GM18861 (cell line): Measurements from ENCODE around the gene DYSF.

Experiments used
- ATAC-seq: cut with Tn5 transposase; IDR thresholded peaks from one replicate; pipeline ENCODE4 v1.9.1; 2021; ENCODE audit not compliant: unreplicated experiment

Gene DYSF

DNA sequence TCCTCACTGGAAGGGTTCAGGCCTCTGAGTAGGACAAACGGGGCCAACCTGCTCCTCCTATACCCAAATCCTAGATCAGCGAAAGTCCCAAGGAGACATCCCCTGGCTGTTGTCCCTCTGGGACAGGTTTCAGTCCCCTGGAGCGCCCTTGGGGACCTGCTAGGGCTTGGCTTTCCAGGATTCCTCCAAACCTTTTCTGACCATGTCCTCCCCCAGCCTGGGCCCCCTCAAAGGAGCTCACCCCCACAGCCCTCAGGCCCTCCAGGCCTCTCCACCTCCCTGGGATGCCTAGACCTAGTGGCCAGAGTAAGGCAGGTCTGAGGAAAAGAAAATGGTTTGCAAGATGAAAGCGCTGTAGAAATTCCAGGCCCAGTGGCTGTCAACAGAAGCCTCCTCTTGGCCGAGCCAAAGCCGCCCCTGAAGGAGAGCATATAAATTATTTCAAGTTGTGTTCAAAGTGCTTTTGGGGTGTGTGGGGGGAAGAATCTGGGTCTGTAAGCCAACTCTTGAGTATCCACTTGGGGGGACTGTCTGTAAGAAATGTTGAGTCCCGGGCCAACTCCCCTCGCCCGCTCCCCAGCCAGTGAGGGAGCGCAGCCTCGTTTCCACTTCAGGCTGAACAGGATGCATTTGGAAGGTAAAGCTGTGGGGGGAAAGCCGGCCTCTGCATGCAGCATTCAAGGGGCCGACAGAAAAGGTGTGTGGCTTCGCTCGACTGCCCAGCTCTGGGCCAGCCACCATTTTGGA, 158.6 kb downstream of the DYSF start:
- no peak for ATAC-seq

DNA sequence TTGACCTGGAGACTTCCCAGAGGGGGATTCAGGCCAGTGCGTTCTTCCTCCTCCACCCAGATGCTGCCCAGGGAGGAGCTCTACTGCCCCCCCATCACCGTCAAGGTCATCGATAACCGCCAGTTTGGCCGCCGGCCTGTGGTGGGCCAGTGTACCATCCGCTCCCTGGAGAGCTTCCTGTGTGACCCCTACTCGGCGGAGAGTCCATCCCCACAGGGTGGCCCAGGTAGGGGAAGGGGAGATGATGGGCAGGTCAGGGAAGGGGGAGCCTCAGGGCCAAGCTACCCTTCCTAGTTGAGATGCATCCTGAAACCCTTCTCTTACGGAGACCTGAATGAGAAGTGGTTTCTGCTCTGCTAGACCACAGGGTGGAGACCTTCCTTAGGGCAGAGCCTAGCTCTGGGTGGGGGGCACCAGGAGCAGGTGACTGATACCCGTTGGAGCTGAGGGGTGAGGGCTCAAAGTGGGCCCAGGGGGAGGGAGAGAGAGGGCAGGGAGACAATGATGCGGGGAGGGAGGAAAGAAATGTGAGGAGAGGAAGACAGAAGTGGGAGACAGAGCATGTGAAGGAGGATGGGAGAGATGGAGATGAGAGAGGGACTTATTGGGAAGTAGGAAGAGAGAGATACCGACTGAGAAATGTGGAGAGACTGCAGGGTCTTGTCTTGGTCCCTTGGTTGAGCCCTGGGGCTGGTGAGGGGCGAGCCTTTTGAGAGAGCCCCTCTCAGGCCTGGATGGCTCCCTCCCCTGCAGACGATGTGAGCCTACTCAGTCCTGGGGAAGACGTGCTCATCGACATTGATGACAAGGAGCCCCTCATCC, 159.4 kb downstream of the DYSF start:
- ATAC-seq, result no peak

DNA sequence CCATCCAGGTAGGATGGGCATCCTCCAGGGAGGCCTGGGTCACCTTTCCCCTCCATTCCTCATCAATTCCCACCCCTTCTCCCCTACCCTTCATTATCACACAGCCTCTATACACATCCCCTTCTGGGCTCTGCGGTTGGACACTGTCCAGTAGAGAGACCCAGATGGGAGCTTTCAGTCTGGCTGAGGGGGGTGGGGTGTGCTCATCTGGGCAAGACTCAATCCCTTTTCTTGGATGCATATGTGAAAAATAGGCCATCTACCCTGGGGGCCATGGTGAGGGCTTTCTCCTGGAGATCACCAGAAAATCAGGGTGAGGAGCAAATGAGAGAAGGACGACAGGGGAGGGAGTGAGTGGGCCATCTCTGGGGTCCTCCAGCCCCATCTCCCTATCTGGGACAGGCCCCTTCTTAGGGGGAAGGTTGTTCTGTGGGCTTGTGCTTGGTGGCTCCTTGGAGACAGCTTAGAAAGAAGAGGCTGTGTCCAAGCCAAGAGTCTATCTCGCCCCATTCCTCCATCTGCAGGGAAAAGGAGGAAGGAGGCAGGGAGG, 160.1 kb downstream of the DYSF start:
- ATAC-seq, result no peak

DNA sequence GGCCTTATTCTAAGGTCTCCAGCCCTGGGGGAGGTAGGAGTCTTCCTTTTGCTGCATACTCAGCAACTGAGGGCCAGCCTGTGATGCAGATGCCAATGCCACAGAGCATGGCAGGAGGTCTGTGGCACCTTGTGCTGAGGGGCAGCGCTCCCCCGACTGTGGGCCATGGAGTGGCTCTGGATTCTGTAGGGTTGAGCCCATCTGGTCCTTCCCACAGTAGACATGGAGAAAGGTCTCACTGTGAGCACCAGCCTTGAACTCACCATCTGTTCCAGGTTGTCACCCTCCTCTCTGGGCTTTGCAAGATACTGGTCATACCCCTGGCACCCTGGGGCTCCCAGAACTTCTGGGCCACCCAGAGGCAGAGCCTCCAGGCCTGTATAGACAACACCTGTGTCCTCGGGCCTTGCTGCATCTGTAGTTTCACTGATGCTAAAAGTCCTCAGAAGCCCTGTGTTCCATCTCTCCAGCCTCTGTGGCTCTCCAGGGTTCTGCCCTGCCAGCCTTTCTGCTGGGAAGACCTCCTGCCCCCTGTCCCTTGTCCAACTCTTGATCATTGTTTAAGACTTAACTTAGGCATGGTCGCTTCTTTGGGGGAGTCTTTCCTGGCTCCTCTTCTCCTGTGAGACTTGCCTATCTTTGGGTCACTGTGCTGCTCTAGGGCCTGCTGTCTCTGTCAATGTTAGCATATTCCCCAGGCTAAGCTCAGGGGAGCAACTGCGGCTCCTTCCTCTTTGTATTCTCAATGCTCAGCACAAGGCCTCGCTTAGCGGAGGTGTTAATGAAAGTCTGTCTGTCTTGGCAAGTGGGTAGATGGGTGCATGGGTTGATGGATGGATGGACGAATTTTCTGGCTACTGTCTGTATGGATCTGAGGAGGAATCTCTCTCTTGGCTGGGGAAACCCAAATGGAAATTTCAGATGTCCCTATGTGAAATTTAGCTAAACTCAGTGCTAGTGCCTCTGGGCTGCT, 160.9 kb downstream of the DYSF start:
- no peak for ATAC-seq

DNA sequence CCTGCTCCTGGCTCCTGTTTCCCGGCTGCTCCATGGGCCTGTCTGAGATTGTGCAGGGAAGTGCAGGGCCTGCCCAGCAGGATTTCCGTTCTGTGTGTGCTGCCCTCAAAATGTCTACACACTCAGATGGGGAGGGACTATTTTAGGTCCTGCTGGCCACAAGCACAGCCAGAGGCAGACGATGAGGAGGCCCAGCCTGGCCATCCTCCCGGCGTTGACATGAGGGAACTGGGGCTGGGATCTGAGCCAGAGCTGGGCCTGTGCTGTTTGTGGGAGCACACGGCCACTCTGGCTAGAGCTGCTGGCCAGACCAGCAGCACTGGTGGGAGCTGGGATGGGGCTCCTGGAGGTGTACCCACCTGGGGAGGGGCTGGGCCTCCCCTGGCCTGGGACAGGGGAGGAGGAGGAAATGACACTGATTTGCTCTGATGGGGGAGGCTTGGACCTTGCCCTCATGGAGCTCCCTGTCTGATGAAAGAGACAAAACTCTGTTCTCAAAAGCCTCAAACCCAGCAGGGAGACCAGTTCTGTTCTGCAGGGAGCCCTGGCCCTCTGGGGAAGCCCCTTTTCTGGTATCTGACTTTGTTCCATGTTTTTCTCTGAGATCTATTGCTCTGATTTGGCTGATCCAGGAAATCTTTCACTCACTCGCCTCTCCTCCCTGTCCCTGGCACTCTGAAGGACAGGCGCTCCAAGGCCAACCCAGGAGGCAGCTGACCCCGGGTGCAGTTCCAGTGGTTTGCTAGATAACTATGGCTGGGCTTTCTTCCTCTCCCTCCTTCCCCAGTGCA, 161.8 kb downstream of the DYSF start:
- no peak for ATAC-seq

DNA sequence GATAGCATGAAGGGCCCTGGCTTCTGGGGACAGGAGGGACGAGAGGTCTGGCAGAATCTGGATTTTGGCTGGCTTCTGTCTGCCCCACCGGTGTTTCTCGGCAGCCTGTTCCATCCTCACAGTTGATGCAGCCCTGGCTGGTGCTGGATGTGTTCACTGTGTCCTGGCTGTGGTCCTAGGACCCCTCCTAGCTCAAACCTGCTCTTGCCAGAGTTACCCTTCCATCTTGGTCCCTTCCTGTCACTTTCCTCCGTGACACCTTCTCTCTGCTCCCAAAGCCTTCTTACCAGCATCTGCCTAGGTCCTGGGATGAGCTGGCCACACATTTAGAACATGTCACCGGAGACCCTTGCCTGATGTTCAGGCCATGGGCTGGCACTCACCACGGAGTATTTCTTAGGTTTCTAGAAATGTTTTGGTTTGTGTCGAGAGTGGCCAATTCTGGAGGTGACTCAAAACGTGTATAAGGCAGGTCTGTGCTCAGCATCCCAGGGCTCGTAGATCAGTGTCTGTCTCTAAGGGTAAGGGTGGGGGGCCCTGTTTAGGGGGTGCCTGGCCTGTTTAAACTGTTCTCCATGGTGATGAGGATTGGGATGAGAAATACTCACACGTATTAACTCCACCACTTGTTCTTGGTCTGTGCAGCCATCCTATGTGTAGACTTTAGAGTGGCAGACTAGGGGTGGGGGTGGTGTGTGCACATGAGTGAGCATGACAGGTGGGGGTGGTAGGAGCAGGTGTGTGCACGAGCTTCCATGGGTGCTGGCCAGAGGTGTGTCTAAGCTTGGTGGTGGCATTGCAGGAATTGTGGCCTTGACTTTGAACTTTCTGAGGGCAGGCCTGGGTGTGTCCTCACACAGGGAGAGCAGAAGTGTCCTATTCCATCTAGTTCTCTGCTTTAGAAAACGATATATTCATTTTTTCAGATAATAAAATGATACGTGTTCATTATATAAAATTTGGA, 162.7 kb downstream of the DYSF start:
- ATAC-seq, result no peak

DNA sequence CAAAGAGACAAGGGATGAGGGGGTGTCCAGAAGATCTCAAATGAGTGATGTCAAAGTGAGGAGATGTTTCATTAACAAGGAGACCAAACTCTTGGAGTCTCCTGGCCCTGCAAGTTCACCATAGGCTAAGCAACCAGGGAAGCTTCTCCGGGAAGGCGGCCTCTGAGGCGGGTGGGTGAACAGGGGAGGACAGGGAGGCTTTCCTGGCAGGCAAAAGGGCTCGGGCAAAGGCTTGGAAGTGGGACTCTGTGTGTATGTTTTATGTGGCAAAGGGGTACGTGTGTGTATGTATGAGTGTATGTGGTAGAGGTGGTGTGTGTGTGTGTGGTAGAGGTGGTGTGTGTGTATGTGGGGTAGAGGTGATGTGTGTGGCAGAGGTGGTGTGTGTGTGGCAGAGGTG, 163.9 kb downstream of the DYSF start:
- ATAC-seq, result no peak

DNA sequence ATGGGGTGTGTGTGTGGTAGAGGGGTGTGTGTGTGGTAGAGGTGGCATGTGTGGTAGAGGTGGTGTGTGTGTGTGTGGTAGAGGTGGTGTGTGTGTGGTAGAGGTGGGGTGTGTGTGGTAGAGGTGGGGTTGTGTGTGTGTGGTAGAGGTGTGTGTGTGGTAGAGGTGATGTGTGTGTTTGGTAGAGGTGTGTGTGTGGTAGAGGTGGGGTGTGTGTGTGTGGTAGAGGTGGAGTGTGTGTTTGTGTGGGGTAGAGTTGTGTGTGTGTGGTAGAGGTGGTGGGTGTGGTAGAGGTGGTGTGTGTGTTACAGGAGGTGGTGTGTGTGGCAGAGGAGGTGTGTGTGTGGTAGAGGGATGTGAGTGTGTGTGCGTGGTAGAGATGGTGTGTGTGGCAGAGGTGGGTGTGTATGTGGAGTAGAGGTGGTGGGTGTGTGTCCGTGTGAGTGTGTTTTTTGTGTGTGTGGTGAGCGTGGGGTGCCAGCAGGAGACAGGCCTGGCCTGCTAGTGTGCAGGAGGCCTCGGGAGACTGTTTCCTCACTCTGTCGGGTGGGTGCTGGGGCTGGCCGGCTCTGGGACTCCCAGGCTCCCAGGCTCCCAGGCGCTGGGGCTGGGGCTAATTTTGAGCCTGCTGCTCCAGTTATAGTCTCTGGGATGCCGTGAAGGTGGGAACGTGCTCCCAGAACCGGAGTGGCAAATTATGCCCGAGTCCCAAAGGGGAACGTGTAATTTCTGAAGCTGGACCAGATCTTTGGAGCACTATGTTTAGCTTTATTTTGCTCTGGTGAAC, 165.2 kb downstream of the DYSF start:
- ATAC-seq, result no peak

DNA sequence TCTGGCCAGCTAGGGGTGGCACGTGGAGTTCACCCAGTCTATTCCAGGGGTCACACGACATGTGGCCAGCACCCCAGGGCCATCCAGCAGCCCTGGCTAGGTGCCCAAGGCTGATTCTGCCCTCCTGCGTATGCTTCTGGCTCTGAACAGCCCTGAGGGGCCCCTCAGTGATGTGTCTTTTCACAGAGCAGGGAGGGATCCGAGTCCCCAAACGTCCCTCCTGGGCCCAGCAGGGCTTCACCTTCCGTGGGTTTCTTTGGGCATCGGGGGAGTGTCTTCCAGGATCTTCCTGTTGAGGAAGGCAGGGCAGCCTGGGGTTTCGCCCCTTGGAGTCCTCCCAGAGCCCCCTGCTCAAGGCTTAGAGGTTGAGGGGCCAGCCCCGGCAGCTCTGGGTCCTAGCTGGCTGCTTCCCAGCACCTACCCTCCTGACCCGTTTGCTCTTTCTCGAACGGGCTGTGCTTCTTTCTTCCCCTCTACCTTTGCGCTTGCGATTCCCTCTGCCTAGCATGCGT, 165.9 kb downstream of the DYSF start:
- no peak for ATAC-seq

DNA sequence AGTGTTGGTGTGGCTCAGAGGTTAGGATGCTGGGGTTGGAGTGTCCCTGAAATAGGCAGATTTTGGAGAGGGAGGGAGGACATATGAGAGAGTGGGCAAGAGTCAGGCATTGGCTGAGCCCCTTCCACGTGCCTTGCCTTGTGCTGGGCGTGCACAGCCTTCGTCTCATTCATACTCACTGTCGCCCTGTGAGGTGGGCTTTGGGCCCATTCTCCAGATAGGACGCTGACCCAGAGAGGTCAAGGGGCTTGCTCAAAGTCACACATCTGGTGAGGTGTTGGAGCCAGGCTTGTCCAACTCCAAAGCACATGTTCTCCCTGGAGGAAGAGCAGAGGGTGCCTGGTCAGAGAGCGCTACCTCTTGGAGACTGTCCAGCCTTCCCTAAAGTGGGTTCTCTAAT, 166.8 kb downstream of the DYSF start:
- no peak for ATAC-seq

DNA sequence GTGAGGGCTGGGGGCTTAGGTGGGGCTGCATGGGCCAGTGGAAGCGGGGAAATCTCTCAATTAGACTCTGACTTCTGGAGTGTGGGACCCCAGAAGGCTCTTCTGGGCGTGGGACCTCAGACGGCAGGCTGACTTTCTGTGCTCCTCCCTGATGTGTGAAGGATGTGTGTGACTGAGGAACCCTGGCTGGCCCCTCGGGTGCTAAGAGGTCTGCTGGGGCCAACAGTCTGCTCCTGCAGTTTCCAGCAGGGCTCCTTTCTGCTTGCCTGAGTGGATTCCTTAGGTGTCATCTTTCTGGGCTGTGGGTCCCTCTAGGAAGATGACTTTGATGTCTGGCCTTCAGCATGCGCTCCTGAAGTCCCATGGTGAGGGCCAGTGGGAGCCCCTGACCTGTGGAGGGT, 167.5 kb downstream of the DYSF start:
- no peak for ATAC-seq

DNA sequence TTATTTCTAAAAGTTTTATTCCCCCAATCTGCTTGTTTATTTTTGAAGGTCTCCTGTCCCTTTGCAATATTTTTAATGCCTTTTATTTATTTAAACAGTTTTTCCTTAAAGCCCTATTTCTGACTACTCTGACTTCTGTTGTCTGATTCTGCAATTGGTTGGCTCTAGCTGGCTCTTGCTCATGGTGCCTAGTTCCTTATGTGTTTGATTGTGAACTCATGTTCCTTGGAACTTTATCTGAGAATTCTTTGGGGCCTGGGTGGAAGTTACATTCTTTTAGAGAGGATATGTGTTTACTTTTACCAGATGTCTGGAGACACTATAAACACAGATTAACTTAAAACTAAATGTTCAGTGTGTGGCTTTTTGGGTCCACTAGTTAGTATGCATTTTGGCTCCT, 175.9 kb downstream of the DYSF start:
- ATAC-seq, result no peak

DNA sequence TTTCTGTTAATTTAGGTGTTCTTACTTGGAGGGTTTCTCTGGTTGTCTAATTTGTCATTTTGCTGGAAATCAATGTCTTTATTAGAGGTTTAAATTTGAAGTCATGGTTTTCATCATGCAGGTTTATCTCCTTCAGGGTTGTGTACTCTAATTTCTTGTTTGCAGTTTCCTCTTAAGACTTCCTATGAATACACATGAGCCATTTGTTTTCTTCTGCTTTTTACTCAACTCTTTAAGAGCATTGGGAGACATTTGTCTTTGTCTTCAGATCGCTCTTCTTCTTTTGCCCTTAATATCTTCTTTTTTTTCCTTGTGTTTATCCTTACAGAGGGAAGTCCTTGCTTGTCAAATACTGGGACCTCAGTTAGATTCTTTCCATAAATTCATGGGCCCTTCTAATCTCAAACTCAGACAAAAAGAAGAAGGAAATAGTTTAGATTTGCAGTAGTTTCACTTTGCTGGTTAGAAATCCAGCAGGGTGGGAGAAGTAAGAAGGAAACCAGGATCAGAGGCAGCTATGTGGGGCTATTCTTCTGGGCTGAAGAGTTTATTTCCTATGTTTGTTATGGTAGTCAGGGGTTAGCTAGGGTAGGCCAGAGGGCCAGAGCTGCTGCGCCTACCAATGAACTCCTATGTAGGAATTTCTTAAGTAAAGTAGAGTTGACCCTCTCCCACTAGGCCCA, 176.6 kb downstream of the DYSF start:
- ATAC-seq, result no peak

DNA sequence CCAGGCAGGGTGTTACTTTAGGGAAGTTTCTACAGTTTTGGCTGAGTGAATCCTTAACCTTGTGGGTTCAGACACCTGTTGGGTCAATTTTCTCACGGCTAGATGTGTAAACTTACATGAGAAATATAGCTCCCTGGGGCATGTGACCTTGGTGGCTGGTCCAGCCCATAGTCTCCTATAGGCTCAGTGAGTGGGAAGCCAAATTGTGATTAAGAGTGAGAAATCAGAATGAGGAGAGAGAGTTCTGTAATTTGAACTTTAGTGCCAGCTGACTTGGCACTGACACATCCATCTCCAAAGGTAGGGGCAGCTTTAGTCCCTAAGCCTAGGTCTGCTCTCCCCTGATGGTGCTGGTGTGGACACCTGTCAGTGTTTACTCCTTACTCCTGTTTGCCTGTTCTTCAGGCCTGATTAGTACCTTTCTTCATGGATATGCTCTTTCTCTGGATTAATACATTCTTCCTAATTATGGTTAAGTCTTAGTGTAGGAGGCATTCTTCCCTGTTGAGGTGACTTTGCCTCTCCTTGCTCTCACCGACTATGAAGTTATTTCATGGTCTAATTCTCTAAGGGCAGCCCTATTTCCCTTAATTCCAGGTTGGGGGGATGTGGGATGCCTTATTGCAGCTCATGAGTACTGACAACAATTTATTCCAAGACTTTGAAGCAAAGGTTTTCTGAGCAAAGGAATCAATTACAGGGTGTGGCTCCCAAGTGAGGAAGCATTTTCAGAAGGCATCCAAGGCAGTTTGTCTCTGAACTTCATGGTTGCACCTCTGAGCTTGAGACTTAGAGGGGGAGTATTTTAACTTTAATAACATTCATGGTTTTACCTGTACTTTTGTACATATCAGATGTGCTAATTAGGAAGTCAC, 177.3 kb downstream of the DYSF start:
- no peak for ATAC-seq

DNA sequence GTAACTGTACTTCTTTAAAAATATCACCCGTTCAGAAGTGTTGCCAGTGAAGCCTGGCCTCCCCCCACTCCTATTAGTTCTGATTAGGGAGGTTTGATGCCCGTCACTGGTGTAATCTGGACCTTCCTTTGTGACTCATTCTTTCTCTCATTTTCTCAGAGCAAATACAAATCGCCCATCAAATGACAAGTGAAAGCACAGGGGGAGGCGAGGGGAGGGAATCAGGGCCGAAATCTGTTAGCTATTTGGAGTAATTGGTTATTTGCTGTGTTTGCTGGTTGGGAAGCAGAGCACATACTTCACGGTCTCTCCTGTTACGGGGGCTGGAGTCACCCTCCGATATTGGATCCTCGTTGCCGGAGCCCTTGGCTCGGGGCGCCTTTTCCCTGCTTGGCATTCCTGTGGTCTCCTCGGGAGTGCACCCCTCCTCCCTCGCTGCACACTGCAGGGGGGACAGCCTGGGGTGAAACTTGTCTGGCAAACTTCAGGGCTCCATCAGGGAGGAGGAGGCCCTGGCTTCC, 178.1 kb downstream of the DYSF start:
- no peak for ATAC-seq

DNA sequence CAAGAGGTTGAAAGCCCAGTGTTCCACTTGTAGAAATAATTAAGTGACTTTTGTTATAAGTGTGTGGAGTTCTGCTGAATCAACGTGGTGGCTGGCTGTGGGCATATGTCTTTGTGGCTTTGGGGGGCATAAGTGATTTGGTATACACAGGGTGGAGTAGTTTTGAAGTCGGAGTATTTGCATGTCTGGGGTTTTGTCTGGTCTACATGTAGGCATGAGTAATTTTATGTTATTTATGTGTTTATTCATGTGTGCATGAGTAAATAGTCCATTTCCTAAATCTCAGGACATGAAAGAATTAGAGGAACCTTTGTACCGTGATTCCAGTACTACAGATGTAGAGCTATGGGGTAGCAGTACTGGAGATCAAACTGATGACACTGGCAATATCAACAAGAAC, 179.7 kb downstream of the DYSF start:
- ATAC-seq, result no peak
